ENCODE measurements around the gene ATP5PD.

The ATP5PD gene

DNA sequence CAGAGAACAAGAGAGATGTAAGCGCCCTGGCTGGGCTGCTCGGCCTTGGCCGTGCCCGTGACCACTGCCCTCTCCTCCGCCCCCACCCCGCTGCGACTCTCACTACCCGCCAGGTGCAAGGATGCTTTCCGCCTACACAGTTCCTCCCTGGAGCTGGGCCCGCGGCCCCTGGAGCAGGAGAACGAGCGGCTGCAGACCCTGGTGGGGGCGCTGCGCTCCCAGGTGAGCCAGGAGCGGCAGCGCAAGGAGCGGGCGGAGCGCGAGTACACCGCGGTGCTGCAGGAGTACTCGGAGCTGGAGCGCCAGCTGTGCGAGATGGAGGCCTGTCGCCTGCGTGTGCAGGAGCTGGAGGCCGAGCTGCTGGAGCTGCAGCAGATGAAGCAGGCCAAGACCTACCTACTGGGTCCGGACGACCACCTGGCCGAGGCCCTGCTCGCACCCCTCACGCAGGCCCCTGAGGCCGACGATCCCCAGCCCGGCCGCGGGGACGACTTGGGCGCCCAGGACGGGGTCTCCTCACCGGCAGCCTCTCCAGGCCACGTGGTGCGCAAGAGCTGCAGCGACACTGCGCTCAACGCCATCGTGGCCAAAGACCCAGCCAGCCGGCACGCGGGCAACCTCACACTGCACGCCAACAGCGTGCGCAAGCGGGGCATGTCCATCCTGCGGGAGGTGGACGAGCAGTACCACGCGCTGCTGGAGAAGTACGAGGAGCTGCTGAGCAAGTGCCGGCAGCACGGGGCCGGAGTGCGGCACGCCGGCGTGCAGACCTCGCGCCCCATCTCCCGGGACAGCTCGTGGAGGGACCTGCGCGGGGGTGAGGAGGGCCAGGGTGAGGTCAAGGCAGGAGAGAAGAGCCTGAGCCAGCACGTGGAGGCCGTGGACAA lies 43.5 kb downstream of the ATP5PD start:
- no peak for TF ChIP-seq GATA3 (IDR thresholded peaks at IDR 0.05; ENCODE audit: low read depth, low read length)
- TF ChIP-seq GATA2 (IDR thresholded peaks at IDR 0.05; ENCODE audit: low read depth, low read length) = no peak

GRCh38 chr17:75001915-75002843 lies 44.6 kb downstream of the ATP5PD start:
- TF ChIP-seq GATA3 (IDR thresholded peaks at IDR 0.05; ENCODE audit: low read depth, low read length) (no peak), GATA2 (IDR thresholded peaks at IDR 0.05; ENCODE audit: low read depth, low read length) (no peak)

GRCh38 chr17:74999523-74999922 lies 47.2 kb downstream of the ATP5PD start:
- TF ChIP-seq GATA2 (IDR thresholded peaks at IDR 0.05; ENCODE audit: low read depth, low read length) (no peak), GATA3 (IDR thresholded peaks at IDR 0.05; ENCODE audit: low read depth, low read length) (no peak)

- TF ChIP-seq GATA2 (IDR thresholded peaks at IDR 0.05; ENCODE audit: low read depth, low read length) = no peak
- TF ChIP-seq GATA3 (IDR thresholded peaks at IDR 0.05; ENCODE audit: low read depth, low read length) = no peak
These were observed 48.0 kb downstream of the ATP5PD start for GRCh38 chr17:74998783-74999182.

- no peak for TF ChIP-seq GATA2 (IDR thresholded peaks at IDR 0.05; ENCODE audit: low read depth, low read length)
- no peak for TF ChIP-seq GATA3 (IDR thresholded peaks at IDR 0.05; ENCODE audit: low read depth, low read length)
These were observed 50.9 kb downstream of the ATP5PD start for GRCh38 chr17:74995847-74996246.

GRCh38 chr17:74994440-74994839 lies 52.3 kb downstream of the ATP5PD start:
- TF ChIP-seq GATA3 (IDR thresholded peaks at IDR 0.05; ENCODE audit: low read depth, low read length) = no peak
- no peak for TF ChIP-seq GATA2 (IDR thresholded peaks at IDR 0.05; ENCODE audit: low read depth, low read length)

DNA sequence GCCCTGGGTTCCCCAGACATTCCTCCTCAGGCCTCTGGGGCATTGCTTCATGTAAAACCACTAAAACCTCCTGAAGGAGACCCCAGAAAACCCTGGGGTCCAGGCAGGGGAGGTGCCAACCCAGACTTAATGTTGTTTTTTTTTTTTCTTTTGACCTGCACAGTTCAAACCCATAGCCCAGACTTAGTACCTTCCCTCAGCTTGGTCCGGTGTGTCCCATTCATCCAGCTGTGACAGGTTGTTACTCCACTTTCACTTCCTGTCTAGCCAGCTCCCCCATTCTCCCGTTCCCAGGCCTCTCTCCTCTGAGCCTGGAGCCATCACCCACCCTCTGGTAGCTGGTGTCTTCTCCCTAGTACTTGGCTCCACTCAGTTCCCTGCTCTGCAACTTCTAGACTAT lies 54.5 kb downstream of the ATP5PD start:
- TF ChIP-seq GATA3 (IDR thresholded peaks at IDR 0.05; ENCODE audit: low read depth, low read length) = no peak
- no peak for TF ChIP-seq GATA2 (IDR thresholded peaks at IDR 0.05; ENCODE audit: low read depth, low read length)

DNA sequence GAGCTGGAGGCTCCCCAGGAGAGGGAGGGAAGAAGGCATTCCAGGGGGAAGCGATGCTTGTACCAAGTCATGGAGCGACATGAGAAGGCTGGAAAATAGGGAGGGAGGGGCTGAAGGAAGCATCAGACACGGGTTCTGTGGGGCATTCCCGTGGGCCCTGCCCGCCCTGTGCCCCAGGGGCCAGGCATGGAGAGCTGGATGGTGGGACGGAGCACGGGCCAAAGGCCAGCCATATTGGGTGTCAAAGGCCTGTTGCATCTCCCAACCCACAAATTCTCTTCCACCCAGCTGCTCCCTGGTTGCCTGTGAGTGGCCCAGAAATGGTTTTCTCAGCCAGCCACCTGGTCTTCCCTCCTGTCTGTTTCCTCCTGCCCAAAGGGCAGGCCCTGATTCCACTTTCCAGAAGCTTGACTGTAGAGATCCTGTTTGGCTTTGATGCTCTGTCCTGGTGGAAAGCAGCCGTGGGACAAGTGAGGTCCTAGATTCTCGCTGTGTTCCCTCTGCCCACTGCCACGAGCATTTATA lies 56.1 kb downstream of the ATP5PD start:
- TF ChIP-seq GATA3 (IDR thresholded peaks at IDR 0.05; ENCODE audit: low read depth, low read length) (no peak), GATA2 (IDR thresholded peaks at IDR 0.05; ENCODE audit: low read depth, low read length) (no peak)
